Activated T-cell treated with anti-CD3 and anti-CD28 coated beads, Interleukin-2, amount 50 U/mL, for 24 hours (primary cell): ENCODE measurements around the gene FNDC7.
"Not testable (repeated sequence)": the region's sequence is repeated elsewhere in the genome, so short reads cannot be mapped to it uniquely, and the experiment has no call there.

ENCODE experiments used
- DNase-seq: peaks from one replicate; pipeline ENCODE4 v3.0.0-alpha.2; 2020
- H3K27ac Mint-ChIP-seq: 2 replicates; pipeline ENCODE4 v1.8.0; 2020; ENCODE audit warnings: mild to moderate bottlenecking, mixed read lengths
- H3K27me3 Mint-ChIP-seq: 2 replicates; pipeline ENCODE4 v1.8.0; 2020; ENCODE audit warnings: mixed read lengths
- H3K36me3 Mint-ChIP-seq: 2 replicates; pipeline ENCODE4 v1.8.0; 2020; ENCODE audit warnings: low read depth, mixed read lengths
- H3K4me1 Mint-ChIP-seq: 2 replicates; pipeline ENCODE4 v1.8.0; 2020; ENCODE audit warnings: low read depth, mixed read lengths
- H3K4me3 Mint-ChIP-seq: 2 replicates; pipeline ENCODE4 v1.8.0; 2020; ENCODE audit warnings: mild to moderate bottlenecking, moderate library complexity, mixed read lengths
- H3K9me3 Mint-ChIP-seq: 2 replicates; pipeline ENCODE4 v1.8.0; 2020; ENCODE audit warnings: mixed read lengths

Gene FNDC7

DNA sequence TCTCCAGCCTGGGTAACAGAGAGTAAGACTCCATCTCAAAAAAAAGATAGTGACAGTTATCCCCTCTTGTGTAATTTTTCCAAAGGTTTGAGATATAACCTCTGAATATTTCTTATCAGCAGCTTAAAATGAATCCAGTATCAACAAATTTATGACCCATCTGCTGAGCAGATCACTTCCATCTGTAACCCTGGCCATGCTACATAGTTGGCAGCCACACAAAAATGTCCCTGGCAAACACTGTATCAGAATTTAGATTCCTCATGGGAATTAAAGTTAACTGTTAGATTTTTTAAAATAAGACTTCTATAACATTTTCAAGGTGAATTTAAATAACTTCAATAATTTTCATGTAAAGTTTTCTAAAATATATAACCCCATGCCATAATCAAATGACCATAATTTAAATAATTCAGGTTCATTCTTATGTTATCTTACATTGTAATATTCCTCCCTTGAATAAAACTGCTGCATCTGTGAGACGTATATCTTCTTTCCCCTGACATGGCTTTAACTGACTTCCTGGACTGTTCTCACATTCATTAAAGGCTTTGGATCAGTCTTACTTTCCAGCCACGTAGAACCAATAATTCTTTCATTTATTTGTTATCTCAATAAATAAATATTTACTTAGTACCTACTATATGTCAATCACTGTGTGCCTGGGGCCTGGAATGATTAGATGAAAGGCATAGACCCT, 25.9 kb upstream of the FNDC7 start:
- Mint-ChIP-seq H3K4me1 (peaks cover 16% of the 10 kb centered on the region), H3K9me3 (no peaks in the 10 kb centered on the region), H3K4me3 (no peak overlapping the region), H3K36me3 (peaks cover 9% of the 10 kb centered on the region), H3K27ac (no peak overlapping the region), H3K27me3 (peaks cover under 1% of the 10 kb centered on the region)
- DNase-seq, result no peak

DNA sequence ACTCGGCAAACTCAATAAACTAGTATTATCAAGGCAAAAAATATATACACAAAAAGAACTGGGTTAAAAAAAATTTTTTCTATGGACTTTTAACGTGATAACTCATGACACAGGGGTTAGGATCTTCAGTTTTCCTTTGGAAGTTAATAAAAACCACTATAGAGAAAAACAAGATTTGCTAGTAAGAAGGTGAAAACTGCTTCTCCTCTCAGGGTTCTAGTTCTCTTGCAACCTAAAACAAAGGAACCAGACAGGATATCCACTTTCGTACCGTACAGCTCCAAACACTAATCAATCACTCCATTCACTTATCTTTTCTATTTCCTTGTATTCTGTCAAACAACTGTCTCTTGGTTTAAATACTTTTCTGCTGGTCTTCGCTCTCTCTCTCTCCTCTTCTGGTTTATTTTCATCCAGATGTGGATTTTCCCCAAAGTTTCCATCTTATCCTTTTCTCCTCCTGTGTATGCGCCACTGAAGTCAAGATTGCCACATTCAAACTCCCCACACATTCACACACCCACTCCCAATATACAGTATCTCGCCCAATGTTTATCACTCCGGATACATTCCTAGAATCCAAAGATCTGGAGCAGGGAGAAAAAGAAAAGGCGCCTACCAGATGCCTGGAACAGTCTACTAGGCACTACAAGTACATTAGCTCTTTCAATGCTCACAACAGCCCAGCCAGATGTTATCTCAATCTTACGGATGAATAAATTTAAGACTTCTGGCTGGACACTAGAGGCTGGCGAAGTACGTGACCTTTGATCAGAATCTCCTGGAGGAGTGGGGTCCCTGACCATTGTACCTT, 21.4 kb upstream of the FNDC7 start:
- H3K4me1 Mint-ChIP-seq, result peaks cover 31% of the 10 kb centered on the region
- H3K9me3 Mint-ChIP-seq, result no peaks in the 10 kb centered on the region
- peaks cover 53% of the 10 kb centered on the region for H3K36me3 Mint-ChIP-seq
- peak overlapping the region; percentile 98 for H3K27ac Mint-ChIP-seq
- H3K27me3 Mint-ChIP-seq, result no peaks in the 10 kb centered on the region
- DNase-seq, result no peak
- peak overlapping the region; percentile 93 for H3K4me3 Mint-ChIP-seq

DNA sequence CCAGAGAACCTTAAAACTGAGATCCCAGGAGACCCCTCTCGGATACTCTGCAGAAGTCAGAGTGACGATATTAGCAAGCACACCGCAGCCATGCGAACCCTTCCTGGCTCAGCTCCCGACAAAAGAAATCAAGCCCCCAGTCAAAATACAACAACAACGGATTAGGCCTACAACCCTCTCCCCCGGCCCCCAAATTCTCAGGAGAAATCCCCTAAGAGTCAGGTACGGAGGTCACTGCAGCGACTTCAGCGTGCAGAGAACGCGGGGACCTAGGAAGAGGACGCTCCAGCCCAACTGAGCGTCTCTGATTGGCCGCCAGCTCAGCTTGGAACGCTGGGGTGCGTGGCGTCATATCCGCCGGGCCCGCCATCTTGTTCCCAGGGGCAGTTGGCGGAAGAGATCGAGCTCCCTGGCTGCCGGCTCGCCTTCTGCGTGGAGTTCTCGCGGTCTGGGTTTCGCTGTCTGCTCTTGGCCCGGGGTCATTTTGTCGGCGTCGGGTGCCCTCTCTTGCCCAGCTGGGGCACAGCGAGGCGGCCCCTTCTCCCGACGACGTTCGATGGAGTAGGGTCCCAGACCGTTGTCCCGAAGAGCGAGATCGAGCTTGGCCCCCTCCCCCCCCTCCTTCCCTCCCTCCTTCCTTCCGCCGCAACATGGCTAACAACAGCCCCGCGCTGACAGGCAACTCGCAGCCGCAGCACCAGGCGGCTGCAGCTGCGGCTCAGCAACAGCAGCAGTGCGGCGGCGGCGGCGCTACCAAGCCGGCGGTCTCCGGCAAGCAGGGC, 20.6 kb upstream of the FNDC7 start, which contains the start of gene PRPF38B:
Gene PRPF38B (plus strand): TSS at position 369 of the 782 bp plus-strand sequence. CDS start 282 bp downstream, at position 651.
- Mint-ChIP-seq H3K4me3 (peak within 1 kb of the TSS; percentile 93), H3K9me3 (no peaks in the 10 kb centered on the region), H3K4me1 (peaks cover 39% of the 10 kb centered on the region), H3K36me3 (peaks cover 61% of the 10 kb centered on the region), H3K27me3 (no peaks in the 10 kb centered on the region), H3K27ac (peak within 1 kb of the TSS; percentile 98)
- peak; percentile 95 for DNase-seq

DNA sequence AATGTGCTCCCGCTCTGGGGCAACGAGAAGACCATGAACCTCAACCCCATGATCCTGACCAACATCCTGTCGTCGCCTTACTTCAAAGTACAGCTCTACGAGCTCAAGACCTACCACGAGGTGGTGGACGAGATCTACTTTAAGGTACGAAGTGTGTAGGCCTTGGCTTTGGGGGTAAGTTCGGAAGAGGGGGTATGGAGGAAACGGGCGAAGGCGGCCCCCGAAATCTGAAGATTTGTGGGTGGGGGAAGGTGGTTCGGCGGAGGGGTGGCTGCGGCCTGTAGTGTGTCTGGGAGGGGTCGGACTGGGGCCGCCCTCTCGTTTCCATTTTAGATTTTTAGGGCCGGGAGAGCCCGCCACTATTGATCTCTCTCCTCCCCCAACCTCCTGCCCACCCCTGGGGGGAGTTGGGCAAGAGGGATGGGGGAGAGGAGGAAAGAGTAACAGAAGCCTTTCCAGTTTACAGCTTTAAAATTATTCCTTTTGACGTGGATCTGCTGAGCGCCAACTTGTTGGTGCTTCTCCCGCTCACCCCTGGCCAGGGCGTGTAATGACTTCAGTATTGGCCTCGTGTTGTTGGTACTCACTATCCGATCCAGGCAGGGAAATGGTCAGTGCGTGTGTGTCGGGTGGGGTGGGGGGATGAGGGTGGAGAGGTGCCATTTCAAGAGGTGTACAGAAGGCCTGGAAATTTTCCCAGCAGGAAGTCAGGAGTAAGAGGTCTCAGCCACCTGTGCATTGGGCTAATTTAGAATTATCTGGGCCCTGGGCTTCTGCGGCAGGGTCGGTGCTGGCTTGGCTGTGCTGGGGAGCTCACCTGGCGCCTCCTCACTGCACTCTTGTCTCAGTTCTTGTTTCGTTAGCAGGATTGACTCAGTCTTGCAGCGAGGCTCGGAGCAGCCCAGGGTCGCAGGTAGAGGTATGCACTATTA, 19.7 kb upstream of the FNDC7 start:
- DNase-seq, result peak; percentile 71
- H3K27ac Mint-ChIP-seq, result peak overlapping the region; percentile 98
- H3K4me3 Mint-ChIP-seq, result peak overlapping the region; percentile 93
- H3K27me3 Mint-ChIP-seq, result no peaks in the 10 kb centered on the region
- peaks cover 46% of the 10 kb centered on the region for H3K4me1 Mint-ChIP-seq
- H3K36me3 Mint-ChIP-seq, result peaks cover 69% of the 10 kb centered on the region
- no peaks in the 10 kb centered on the region for H3K9me3 Mint-ChIP-seq

DNA sequence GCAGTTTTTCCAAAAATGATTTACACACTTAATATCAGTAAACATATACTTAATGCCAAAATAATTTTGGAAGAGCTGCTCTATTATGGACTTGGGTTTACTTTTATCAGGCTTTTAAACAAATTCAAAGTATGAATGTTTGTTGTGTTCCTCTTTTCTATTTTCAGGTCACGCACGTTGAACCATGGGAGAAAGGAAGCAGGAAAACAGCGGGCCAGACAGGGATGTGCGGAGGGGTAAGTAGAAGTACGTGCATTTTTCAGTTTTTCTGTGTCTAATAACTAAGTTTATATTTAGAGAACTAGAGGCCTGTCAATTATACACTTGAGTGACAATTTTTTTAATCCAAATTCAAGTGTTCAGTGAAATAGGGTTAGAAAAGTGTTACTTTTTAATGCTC, 17.2 kb upstream of the FNDC7 start:
- Mint-ChIP-seq H3K36me3 (peaks cover 93% of the 10 kb centered on the region), H3K9me3 (no peaks in the 10 kb centered on the region), H3K4me1 (peaks cover 62% of the 10 kb centered on the region), H3K4me3 (peak overlapping the region; percentile 93), H3K27ac (peak overlapping the region; percentile 73), H3K27me3 (no peaks in the 10 kb centered on the region)
- DNase-seq, result no peak

DNA sequence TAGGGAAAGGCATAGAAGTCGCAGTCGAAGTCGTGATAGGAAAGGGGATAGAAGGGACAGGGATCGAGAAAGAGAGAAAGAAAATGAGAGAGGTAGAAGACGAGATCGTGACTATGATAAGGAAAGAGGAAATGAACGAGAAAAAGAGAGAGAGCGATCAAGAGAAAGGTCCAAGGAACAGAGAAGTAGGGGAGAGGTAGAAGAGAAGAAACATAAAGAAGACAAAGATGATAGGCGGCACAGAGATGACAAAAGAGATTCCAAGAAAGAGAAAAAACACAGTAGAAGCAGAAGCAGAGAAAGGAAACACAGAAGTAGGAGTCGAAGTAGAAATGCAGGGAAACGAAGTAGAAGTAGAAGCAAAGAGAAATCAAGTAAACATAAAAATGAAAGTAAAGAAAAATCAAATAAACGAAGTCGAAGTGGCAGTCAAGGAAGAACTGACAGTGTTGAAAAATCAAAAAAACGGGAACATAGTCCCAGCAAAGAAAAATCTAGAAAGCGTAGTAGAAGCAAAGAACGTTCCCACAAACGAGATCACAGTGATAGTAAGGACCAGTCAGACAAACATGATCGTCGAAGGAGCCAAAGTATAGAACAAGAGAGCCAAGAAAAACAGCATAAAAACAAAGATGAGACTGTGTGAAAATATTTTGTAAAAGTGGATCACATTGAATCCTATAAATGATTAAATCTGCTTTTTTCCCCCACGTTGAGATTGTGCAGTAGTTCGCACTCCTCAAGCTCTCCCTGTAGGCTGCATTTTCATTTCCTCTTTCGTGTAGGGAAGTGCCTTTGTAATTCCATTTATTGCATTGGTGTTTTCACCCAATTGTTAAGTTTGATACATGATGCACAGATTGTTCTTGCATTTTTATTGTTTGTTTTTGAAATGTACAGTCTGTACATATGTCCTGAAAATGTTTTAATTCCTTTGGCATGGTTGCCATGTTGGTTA, 13.1 kb upstream of the FNDC7 start:
- Mint-ChIP-seq H3K4me3 (peak overlapping the region; percentile 49), H3K36me3 (peaks cover 80% of the 10 kb centered on the region), H3K9me3 (no peaks in the 10 kb centered on the region), H3K27ac (peak overlapping the region; percentile 83), H3K4me1 (peaks cover 81% of the 10 kb centered on the region), H3K27me3 (no peaks in the 10 kb centered on the region)
- DNase-seq, result no peak

DNA sequence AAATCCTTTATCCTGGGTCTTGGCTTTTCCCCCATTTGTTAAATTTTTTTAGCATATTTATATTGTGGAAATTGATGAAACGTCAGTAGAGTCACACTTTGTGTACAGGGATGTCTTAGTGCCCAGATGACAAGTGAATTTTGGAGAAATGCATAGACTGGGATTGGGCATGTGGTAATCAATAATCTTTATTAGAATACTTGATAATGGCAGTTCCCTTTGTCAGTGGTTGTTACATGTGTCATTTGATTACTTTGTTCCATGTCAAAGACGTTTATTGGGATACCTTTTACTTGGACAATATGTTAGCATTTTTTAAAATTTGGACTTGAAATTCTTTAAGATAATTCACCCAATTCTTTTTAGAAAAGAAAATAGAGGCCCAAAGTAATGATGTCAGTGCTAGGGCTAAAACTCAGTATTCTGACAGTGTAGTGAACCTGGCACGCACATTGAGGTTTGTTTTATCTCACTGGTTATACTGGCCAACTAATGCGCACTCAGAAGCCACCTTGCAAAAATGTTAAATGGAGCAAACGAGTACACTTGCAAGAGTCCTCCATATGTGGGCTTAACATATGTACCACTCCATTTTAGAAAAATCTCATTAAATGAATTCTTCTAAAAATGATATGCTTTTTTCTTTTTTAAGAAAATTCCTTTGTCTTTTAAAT, 11.4 kb upstream of the FNDC7 start:
- Mint-ChIP-seq H3K4me3 (no peak overlapping the region), H3K9me3 (no peaks in the 10 kb centered on the region), H3K27me3 (no peaks in the 10 kb centered on the region), H3K27ac (peak overlapping the region; percentile 19), H3K36me3 (peaks cover 65% of the 10 kb centered on the region), H3K4me1 (peaks cover 80% of the 10 kb centered on the region)
- DNase-seq, result no peak

DNA sequence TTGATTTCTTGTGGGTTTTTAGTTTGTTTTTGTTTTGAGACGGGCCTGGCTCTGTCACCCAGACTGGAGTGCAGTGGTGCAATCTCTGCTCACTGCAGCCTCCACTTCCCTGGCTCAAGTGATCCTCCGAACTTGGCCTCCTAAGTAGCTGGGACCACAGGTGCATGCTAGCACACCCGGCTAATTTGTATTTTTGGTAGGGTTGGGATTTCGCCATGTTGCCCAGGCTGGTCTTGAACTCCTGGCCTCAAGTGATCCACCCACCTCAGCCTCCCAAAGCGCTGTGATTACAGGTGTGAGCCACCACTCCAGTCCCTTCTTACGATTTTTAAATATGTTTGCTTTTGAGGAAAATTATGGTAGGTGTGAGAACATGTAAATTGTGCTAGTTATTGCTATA, 10.6 kb upstream of the FNDC7 start:
- Mint-ChIP-seq H3K4me1 (peaks cover 72% of the 10 kb centered on the region), H3K27ac (peak overlapping the region; percentile 56), H3K36me3 (peaks cover 57% of the 10 kb centered on the region)
- not testable (repeated sequence) for H3K9me3 Mint-ChIP-seq, DNase-seq, H3K27me3 Mint-ChIP-seq, H3K4me3 Mint-ChIP-seq

DNA sequence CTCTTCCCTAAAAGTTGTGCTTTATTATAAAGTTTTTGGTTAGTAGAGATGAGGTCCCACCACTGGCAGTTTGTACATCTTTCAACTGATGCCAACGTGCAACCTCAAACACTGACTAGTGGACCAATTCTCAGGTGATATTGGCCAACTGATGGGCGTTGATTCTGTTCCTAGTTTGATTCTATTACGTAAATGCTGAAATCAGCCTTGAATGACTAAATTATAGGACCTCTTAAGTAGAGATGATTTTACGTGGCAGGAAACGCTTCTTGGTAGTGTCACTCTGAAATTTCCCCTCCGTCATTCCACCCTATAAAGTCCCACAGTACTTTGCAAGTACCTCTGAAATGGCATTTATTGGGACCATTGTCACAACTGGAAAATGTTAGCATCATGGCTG, 8.8 kb upstream of the FNDC7 start:
- peaks cover 63% of the 10 kb centered on the region for H3K4me1 Mint-ChIP-seq

DNA sequence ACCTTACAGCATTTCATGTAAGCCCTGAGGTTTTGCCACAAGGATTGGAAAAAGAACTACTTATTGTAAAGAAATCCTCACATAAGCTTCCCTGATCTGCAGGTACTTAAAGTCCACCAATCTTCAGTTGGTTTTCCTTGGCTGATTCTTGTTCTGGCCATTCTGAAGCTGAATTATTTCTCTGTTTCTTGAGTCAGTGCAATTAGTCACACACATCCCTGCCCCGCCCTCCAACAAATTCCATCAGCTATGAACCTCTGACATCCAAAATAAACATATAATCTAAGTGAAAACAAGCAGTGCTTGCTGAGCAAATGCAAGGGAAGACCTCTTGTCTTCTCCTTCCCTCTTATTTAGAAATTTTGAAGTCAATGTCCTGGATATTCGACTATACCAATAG, 8.2 kb upstream of the FNDC7 start:
- H3K4me3 Mint-ChIP-seq, result no peak overlapping the region
- H3K36me3 Mint-ChIP-seq, result peaks cover 33% of the 10 kb centered on the region
- H3K27ac Mint-ChIP-seq, result peak overlapping the region; percentile 90
- H3K27me3 Mint-ChIP-seq, result no peaks in the 10 kb centered on the region
- no peak for DNase-seq
- H3K9me3 Mint-ChIP-seq, result no peaks in the 10 kb centered on the region
- H3K4me1 Mint-ChIP-seq, result peaks cover 60% of the 10 kb centered on the region

More for the DNA sequence above, 8.8 kb upstream of the FNDC7 start:
- H3K27me3 Mint-ChIP-seq, result no peaks in the 10 kb centered on the region
- peaks cover 38% of the 10 kb centered on the region for H3K36me3 Mint-ChIP-seq
- no peak for DNase-seq
- peak overlapping the region; percentile 27 for H3K4me3 Mint-ChIP-seq
- no peaks in the 10 kb centered on the region for H3K9me3 Mint-ChIP-seq
- H3K27ac Mint-ChIP-seq, result peak overlapping the region; percentile 90

DNA sequence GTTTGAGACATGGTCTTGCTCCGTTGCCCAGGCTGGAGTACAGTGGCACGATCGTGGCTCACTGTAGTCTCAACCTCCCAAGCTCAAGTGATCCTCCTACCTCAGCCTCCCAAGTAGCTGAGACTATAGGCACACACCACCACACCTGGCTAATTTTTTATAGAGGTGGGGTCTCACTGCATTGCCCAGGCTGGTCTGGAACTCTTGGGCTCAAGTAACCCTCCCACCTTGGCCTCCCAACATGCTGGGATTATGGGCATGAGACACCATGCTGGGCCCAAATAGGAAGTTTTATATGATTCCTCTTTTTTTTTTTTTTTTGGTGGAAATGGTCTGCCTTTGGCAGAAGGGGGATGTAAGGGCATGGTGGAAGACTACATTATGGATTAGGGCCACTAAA, 6.1 kb upstream of the FNDC7 start:
- DNase-seq, result no peak
- H3K4me1 Mint-ChIP-seq, result peaks cover 44% of the 10 kb centered on the region
- H3K9me3 Mint-ChIP-seq, result no peaks in the 10 kb centered on the region
- peaks cover 11% of the 10 kb centered on the region for H3K36me3 Mint-ChIP-seq
- no peak overlapping the region for H3K4me3 Mint-ChIP-seq
- peak overlapping the region; percentile 3 for H3K27ac Mint-ChIP-seq
- H3K27me3 Mint-ChIP-seq, result no peaks in the 10 kb centered on the region
